HG02798 (cell line): ENCODE measurements around the gene PLXNB3.
"Not testable (repeated sequence)": the region's sequence is repeated elsewhere in the genome, so short reads cannot be mapped to it uniquely, and the experiment has no call there.

Experiments
- ATAC-seq: cut with Tn5 transposase; IDR thresholded peaks from one replicate; pipeline ENCODE4 v1.9.1; 2021; ENCODE audit warnings: mild to moderate bottlenecking; ENCODE audit not compliant: unreplicated experiment, poor library complexity

PLXNB3 gene

DNA sequence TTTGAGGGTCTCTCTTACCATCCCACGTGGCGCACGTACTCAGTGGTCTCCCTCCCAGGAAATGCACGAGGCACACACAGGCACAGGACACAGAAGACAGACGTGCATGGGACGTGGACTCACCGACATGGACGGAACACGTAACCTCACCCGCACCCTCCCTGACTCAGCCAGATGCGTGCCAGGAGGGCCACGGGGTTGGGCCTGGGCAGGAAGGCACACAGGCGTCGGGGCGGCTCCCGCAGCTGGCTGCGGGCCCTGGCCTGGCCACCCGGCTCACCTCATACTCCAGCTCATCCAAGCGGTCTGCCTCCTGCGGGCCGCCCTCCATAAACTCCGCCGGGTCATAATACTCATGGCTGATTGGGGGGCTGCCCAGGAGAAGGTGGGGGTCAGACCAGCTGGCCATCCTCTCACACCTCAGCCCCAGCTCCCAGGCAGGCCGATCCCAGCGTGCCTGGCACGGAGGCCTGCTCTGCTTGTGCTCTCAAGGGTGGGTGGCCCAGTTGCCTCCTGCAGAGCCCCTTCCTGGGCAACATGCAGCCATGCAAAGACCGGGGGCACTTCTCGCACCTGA is 43.0 kb downstream of the PLXNB3 start:
- ATAC-seq, result no peak

DNA sequence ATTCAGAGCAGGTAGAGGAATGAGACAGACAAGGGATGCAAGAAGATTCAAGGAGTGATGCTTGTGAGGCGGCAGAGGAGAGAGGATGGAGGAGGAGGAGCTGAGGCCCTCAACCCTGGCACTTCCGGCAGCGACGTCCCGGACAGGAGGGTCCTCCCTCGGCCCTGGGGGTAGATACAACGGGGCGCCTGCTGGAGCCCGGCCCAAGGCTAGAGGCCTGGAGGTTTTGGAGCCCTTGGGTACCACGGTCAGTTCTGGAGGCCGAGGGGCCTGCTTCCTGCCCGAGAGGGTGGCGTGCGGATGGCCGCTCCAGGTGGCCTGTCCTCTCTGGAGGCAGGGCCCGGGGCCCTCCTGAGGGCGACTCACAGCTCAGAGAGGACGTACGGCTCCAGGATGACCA is 43.9 kb downstream of the PLXNB3 start:
- no peak for ATAC-seq

GRCh38 chrX:153812220-153812619 is 48.2 kb downstream of the PLXNB3 start:
- ATAC-seq, result no peak

DNA sequence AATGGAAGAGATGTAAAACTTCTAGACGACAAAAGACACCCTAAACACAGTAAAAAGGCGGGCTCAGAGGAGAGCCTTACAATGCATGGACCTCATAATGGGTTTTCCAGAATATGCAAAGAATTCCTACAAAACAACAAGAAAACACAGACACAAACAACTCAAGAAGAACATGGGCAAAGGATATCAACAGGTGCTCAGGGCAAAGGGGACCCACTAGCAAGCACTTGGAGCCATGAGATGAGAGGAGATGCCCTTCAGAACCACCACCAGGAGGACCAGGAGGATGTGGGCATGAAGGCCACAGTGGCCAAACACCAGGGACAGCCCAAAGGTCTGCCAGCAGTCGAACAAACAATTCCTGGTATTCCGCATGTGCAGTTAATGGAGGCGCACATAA is 49.1 kb downstream of the PLXNB3 start:
- no peak for ATAC-seq

- ATAC-seq, result no peak
Measured at GRCh38 chrX:153814591-153815315, 50.7 kb downstream of the PLXNB3 start.

DNA sequence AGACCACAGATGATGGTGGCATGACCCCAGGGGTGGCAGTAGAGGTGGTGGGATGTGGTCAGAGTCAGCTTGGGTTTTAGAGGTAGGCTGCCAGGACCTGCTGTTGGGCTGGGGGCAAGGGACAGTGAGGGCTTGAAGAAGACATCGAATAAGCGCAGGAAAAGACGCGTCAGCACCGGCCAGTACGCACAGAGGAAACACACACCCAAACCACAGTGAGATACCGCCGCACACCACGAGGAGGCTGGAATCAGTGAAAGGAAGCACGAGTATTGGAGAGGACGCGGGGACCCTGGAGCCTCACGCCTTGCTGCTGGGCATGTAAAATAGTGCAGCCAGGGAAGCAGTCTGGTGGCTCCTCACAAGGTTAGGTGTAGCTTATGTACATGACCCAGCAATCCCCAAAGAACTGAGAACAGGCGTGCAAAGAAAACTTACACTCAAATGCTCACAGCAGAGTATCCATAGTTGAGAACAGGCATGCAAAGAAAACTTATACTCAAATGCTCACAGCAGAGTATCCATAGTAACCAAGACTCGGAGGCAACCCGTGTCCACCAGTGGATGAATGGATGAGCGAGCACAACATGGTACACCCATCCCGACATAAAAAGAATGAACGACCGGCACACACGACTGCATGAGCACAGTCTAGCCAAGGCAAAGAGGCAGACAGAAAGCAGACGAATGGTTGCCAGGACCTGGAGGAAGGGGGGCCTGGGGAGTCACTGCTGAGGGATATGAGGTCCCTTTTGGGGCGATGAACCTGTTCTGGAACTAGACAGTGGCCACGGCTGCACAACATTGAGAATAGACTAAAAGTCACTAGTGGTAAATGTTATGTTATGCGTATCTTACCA is 53.0 kb downstream of the PLXNB3 start:
- ATAC-seq, result no peak

DNA sequence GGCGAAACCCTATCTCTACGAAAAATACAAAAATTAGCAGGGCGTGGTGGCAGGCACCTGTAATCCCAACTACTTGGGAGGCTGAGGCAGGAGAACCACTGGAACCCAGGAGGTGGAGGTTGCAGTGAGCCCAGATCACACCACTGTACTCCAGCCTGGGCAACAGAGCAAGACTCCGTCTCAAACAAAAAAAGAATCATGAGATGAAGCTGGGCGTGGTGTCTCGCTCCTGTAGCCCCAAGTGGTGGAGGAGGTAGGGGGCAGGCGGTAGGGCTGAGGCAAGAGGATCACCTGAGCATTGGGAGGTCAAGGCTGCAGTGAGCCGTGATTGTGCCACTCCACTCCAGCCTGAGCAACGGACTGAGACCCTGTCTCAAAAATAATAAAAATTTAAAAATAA is 54.0 kb downstream of the PLXNB3 start:
- not testable (repeated sequence) for ATAC-seq

- no peak for ATAC-seq
Measured at GRCh38 chrX:153818571-153819383, 54.7 kb downstream of the PLXNB3 start.

- no peak for ATAC-seq
Measured at GRCh38 chrX:153819384-153820040, 55.5 kb downstream of the PLXNB3 start.

GRCh38 chrX:153820601-153821000 is 56.6 kb downstream of the PLXNB3 start:
- ATAC-seq, result no peak

DNA sequence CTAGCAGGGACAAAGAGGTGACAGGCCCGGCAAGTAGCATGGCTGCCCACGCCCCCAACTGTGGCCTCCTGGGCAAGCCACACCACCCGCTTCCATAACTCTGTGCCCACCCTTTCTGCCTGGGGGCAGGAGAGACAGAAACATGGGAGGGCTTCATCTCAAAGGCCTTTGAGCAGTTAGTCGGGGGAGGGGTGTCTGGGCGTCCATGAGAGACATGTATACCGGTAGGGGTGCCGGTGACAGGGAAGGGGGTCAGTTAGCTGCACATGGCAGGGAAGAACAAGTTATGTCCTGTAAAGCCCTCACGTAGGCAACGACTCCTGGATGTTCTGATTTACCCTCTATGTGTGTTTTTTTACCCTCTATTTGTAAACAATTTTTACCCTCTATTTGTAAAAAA is 57.0 kb downstream of the PLXNB3 start:
- no peak for ATAC-seq

DNA sequence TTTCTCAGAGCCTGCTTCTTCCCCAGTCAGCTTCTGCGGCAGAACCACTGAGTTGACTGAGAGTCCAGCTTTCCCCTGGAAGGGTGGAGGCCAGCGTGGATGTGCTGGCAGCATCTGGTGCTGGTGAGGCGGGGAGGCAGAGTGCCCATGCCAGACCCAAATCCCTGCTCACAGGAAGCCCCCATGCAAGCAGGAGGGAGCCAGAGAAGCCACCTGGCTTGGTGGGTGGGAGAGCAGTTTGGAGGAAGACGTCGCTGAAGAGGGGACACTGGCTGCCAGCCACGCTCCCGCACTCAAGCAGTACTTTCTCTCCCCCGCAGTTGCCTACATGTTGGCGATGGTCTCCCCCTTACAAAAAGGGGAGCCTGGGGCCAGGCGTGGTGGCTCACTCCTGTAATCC is 60.3 kb downstream of the PLXNB3 start:
- ATAC-seq, result no peak

DNA sequence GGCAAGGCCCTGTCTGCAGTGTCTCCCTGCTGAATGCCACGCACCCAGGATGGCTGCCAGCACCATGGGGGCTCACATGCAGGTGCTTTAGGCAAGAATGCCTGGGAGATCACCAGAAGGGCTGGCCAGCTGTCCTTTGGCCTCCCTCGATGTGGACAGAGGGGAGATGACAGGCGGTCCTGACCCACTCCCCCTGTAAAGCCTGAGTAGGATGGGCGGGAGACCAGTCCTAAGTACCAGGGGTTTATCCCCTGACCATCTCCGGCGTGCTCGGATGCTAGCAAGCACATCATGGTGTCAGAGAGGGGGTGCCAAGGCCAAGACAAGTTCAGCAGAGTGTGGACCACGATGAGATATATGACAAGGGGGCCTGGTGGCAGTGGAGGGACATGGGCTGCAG is 61.0 kb downstream of the PLXNB3 start:
- no peak for ATAC-seq
